GM10248 (cell line): ENCODE measurements around the gene NUP62.

Experiments used
- CTCF ChIA-PET: fragments of 300-600 bp; sonication (Branson Sonifier 250); formaldehyde crosslinking; extraction: SDS; loops from one replicate; lab custom pipeline; 2021; ENCODE audit warnings: antibody characterized with exemption; lab: Yijun Ruan, JAX
- POLR2A ChIA-PET: fragments of 350-650 bp; sonication (Branson Sonifier 250); formaldehyde crosslinking; extraction: SDS; loops from one replicate; lab custom pipeline; 2020; ENCODE audit warnings: antibody characterized with exemption; lab: Yijun Ruan, JAX
- DNase-seq: peaks from one replicate; pipeline ENCODE4 v3.0.0; 2012; ENCODE audit errors: extremely low spot score
- CTCF ChIP-seq: IDR thresholded peaks from 2 replicates; pipeline ENCODE4 v1.5.1; 2012; ENCODE audit warnings: mild to moderate bottlenecking, low read depth; ENCODE audit errors: extremely low read depth, missing control alignments, control extremely low read depth

The NUP62 gene

GRCh38 chr19:49875857-49876421, 53.4 kb downstream of the NUP62 start:
- TF ChIP-seq CTCF, result no peak
- ChIA-PET POLR2A (interaction anchor here (0.6 to 1.5 kb wide), 4 partner anchors 14 to 54 kb away, joined by 3 to 11 read pairs (median 6); partner anchors contain the start of genes ATF5 and NUP62), CTCF (interaction anchor here (1.1 to 1.5 kb wide), 3 partner anchors 14 to 26 kb away, joined by 3 to 4 read pairs (median 4); partner anchors contain the start of gene PTOV1)
- DNase-seq, result peak; percentile 63

- TF ChIP-seq CTCF, result no peak
- DNase-seq, result no peak
- ChIA-PET POLR2A (interaction anchor here (0.7 kb wide), 1 partner anchor 55 kb away, joined by 3 read pairs; no protein-coding TSS in a partner anchor), CTCF (interaction anchor here (1.1 to 1.5 kb wide), 3 partner anchors 15 to 25 kb away, joined by 3 to 4 read pairs (median 4); partner anchors contain the start of gene PTOV1)
These were observed 54.1 kb downstream of the NUP62 start for GRCh38 chr19:49875177-49875576.

GRCh38 chr19:49874503-49875157, 54.7 kb downstream of the NUP62 start:
- ChIA-PET CTCF (no interaction called here), POLR2A (no interaction called here)
- DNase-seq, result no peak
- TF ChIP-seq CTCF, result no peak

- CTCF ChIA-PET, result no interaction called here
- POLR2A ChIA-PET, result no interaction called here
- DNase-seq, result no peak
- TF ChIP-seq CTCF, result no peak
These were observed 55.5 kb downstream of the NUP62 start for GRCh38 chr19:49873834-49874233.

GRCh38 chr19:49873129-49873521, 56.2 kb downstream of the NUP62 start:
- ChIA-PET POLR2A (no interaction called here), CTCF (no interaction called here)
- TF ChIP-seq CTCF, result no peak
- DNase-seq, result no peak

GRCh38 chr19:49872245-49873128, 56.8 kb downstream of the NUP62 start:
- TF ChIP-seq CTCF, result no peak
- ChIA-PET POLR2A (interaction anchor here (0.6 kb wide), 1 partner anchor 22 kb away, joined by 8 read pairs; no protein-coding TSS in a partner anchor), CTCF (no interaction called here)
- no peak for DNase-seq
